ENCODE results near the gene ELMO1. TPM values are rescaled to one million over a fixed set of nuclear protein-coding genes. Genes with fewer than 3 reads are reported as not detected.

Gene ELMO1
- total RNA-seq, 1 donor from 2014 or later: 62.2 TPM

DNA sequence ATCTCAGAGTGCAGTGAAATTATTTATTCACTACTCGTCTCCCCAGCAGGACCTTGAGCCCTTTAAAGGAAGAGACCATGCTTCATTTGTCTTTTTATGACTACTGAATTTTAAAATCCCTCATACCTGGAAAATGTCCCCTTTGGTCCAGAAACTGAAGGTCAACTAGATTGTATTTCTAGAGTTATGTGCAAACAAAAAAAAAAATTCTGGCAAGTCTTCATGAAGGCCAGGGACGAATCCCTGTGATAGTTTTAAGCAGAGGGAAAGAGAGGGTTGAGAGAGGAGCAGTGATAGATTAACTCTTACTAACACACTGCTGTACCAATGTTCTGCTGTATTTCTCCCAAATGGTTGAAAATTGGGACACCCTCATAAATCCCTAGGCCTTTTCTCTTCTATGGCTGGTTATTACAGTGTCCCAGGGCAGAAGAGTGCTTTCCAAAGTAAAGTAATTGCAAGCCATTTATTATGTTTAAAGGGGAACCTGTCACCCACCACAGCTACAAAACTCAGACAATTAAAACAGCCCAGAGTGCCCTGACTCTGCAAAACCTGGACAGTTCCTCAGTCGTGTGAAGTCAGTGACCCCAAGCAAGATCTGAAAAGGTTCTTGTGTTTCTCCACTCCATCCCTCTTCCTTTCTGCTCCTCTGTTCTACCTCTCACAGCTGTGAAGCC, 541.6 kb downstream of the ELMO1 start:
- DNase-seq (ENCODE audit: extremely low read depth, low read depth, low spot score): no peak

DNA sequence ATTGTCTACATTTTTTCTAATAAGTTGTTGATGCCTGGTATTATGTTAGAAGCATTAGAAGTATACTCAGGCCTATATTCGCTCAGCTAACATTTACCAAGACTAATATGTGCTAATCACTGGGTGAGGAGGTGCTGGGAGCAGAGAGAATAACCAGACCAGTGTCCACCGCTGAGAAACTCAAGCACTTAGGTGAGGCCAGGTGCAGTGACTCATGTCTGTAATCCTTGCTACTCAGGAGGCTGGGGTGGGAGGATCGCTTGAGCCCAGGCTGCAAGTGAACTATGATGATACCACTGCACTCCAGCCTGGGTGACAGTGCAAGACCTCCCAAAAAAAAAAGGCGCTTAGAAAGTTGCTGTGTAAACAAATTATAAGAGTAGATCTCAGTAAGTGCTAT, 542.2 kb downstream of the ELMO1 start:
- no peak for DNase-seq (ENCODE audit: extremely low read depth, low read depth, low spot score)

DNA sequence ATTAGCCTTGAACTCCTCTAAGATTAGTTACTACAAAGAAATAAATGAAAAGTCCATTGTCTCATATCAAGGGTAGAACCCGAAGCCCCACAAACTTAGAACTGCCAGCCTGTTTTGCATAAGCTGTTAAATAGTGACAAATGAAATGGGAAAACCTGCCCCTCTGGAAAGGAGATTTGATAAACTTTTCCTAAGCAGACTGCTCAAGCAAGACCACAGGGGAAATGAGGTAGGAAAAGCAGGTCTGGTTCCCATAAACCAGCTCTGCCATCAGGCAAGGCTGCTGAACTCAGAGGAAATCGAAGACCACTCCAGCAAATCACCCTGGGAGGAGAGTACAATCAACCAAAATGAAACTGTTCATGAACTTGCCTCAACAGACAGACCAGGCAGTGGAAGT, 542.8 kb downstream of the ELMO1 start:
- no peak for DNase-seq (ENCODE audit: extremely low read depth, low read depth, low spot score)

DNA sequence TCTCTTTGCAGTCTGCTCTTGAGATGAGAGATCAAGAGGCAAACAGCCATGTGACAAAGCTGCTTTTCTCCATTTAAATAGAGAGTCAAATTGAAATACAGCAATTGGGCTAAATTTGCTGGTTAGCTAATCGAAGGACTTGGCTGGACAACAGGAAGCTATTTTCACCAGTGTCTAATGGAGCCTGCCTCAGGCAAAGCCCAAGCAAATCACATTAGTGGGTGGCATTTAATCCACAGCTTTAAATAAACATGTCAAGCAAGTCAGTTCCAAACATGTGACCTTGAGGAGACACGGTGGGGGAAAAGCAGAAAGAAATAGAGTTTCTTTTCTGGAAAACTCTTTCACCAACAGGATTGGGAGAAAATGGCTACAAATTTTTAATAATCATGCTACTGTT, 543.9 kb downstream of the ELMO1 start:
- DNase-seq (ENCODE audit: extremely low read depth, low read depth, low spot score): no peak

DNA sequence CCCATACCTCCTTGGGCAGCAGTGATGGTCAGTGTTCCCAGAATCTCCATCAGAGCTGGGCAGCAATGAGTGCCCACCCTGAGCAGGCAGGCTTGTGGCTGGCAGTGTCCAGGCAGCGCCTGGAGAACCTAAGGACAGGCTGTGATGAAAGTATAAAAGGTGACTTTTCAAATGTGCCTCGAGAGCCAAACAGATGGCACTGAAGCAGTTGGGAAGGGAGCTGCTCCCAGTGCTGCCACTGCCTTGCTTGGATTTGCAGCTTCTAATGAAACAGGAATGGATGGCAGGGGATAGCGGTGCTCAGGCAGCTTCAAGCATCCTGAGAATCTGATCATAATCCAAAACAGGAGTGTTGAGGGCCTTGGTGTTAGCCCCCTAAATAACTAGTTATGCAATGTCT, 544.6 kb downstream of the ELMO1 start:
- no peak for DNase-seq (ENCODE audit: extremely low read depth, low read depth, low spot score)

DNA sequence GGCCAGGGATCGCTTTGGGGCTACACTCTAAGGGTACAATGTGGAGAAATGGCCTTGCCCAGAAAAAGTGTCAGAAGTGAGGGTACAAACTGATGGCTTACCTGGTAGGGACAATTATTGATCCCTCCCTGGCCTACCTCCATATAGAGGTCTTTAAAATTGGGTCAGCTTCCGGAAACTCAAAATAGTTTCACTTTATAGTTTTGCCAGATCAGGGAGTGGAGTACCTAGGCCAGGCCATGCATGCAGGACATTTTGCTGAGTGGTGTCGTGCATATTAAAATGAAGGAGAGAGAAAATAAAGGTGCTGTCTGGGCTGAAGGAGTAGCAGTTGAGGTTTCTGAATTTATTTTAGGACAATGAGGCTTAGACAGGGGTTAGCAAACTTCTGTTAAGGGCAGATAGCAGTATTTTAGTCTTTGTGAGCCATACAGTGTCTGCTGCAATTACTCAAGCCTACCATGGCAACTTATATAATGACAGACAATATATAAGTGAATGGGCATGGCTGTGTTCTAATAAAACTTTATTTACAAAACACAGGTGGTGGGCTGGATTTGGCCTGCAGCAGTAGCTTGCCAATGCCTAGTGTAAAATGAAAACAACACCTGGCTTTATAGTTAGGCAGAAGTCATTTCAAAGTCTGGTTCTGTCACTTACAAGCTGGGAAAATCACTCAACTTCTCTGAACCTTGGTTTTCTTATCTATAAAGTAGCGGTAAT, 547.5 kb downstream of the ELMO1 start:
- DNase-seq (ENCODE audit: extremely low read depth, low read depth, low spot score): no peak

DNA sequence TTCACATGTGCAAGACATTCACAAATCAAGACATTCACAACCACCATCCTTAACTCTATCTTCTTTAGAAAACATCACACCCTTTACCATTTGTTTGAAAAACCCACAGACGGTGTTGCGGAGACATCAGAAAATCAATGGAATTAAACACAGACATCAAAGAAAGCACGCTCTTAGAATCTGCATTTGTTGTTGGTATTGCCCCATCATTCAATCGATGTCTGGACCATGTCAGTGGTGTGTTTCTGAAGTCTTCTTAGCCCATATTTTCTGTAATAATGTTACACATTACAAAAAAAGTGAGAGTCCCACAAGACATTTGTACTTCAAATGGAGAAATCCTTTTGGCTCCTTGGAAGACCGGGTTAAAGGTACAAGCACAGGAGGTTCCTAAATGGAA, 550.5 kb downstream of the ELMO1 start:
- DNase-seq (ENCODE audit: extremely low read depth, low read depth, low spot score): no peak

DNA sequence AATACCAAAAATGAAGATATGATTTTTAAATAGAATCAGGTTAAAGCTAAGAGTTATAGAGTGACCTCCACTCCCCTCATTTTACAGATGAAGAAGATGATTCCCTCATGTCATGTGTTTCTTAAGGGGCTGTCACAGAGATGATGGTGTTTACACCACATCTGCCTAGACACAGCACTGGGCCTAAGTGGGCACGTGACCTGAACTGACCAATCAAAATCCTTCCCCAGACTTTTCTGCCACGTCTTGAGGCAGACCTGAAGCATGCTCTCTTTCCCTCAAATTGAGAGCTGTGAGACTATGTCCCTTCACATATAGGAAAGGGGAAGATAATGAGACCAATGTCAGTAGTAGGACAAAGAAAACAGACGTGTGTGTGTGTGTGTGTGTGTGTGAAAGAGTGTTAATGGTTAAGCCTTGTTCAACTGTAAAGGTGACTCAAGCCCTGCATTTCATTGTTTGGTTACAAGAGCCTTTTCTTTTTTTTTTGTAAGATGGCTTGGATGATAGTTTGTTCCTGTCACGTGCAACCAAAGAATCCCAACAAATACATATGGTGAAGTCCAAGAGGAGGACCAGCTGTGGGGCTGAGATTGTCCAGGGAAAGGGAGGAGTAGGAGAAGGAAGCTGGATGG, 551.6 kb downstream of the ELMO1 start:
- no peak for DNase-seq (ENCODE audit: extremely low read depth, low read depth, low spot score)

DNA sequence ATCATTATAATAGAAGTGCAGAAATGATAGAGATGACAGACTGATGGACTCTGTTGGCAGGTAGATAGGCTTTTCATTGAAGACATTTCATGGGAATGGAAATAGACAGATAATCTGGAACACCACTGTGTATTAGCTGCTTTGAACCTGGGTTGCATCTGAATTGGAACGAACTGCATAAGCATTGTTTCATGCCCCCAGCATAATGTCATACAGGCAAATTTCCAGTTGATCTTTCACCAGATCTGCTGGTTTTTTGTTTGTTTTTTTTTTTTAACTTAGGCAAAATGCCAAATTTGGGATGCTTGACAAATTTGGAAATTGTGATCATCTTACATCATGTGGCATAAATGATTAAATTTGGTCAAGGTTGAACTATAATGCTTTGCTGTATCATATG, 552.2 kb downstream of the ELMO1 start:
- DNase-seq (ENCODE audit: extremely low read depth, low read depth, low spot score): no peak

DNA sequence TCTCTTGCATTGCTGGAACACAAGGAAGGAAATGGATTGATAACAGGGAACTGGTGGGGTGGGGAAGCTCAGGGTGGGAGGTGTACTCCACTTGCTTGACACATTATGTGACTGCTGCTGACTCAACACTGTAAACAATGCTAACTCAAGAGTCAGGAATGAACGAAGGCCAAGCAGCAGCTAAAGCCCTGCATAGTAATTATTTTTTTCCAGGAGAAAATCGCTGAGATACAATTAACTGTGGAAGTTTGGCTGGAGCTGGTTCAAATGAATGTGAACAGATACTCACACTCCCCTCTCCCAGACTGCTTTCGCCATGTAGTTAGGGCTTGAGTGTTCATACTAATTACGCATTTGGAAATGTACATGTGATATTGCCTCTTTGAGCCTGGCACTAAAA, 553.5 kb downstream of the ELMO1 start:
- no peak for DNase-seq (ENCODE audit: extremely low read depth, low read depth, low spot score)

DNA sequence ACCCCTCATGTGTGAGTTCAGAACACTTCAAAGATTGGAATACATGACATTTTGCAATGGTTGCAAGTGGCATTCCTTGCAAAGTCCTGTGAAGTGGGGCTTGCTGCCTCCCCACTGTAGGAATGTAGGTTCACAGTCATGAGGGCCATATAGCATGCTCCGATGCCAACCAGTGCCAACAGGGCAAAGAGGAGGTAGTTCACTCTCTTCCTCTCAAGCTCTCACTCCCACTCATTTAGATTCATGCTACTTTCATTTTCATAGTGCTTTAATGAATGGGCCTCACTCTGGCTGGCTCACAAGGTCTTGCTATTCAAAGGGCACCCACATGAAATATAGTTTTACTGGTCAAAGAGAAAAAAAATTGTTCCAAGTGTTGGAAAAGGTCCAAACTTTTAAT, 554.5 kb downstream of the ELMO1 start:
- DNase-seq (ENCODE audit: extremely low read depth, low read depth, low spot score): no peak

DNA sequence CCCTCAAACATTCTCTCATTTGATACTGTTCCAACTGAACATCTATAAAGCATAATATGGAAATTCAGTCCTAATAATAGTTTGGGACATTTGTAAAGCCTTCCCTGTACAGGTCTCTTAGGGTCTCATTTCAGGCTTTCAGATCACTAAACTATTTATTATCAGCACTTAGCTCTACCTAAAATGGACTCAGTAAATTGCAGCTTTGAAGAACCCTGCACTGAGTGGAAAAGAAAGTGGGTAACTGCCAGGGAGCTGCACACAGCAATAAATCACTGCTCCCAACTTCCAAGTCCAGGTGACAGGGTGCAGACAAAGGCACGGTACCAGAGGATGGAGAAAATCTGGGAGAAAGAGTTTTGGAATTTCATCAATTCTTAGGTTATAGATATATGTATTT, 559.5 kb downstream of the ELMO1 start:
- DNase-seq (ENCODE audit: extremely low read depth, low read depth, low spot score): no peak

DNA sequence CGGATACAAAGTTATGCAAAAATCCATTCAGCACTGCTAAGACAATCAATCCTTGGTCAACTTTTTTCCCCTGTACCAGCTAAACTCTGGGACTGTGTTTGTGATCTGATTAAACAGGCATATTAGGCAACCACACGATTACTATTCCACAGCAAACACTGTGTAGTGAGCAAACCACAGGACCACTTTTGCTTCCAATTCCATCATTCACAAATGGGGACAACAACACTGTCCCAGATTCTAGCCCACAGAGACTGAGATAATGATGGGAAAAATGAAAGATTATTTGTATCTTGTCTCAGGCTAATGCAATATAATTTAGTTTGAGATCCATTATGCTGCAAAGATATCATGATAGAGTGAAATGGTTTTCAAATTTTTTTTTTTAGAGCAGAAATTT, 560.7 kb downstream of the ELMO1 start:
- no peak for DNase-seq (ENCODE audit: extremely low read depth, low read depth, low spot score)

DNA sequence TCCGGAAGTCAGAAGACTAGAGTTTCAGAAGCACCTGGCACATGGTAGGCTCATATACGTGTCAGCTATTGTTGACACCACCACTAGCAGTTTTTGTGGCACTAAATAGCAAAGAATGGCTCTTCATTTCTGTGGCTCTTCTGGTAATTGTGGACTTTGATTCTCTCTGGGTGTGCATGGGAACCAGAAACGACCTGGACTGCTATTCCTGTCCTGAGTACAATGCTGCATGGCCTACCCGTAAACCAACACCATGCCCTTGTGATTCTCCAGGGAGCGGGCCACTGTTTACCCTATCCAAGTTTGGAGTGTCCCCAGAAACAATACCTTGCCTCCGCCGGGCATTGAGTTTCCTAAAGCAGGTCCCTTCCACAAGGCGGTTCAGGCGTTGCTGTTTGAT, 561.4 kb downstream of the ELMO1 start:
- no peak for DNase-seq (ENCODE audit: extremely low read depth, low read depth, low spot score)

DNA sequence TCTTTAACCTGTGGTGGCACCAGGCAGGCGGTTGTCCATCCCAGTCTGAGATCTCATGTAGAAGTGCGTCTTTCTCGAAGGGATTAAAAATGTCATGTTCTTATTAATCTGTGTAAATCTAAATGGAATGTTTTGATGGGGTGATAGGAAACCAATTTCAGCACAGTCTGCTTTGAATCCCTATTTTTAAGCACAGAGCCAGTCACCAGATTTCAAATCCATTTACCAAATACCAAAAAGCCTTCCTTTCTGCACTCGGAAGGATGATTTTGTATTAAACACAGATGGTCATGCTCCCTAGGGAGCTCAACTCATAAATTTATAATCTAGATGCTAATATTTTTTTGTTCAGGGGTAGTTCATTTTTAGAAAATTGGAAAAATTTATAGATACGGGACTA, 563.8 kb downstream of the ELMO1 start:
- no peak for DNase-seq (ENCODE audit: extremely low read depth, low read depth, low spot score)

DNA sequence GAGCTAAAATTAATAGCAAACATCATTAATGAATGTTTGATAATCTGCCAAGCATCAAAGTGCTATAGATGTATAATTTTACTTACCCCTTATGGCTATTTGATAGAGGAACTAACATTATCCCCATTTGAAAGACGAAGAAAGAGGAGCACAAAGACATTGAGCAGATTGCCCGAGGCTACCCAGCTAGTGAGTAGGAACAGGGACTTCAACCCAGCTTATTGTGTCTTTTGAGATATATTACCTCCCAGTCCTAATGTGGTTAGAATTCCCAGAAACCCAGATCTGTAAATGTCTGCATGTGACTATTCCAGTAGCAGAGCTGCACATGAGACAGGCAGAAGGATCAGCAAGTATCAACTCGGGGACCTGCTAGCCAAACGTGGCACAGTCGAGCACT, 564.3 kb downstream of the ELMO1 start:
- no peak for DNase-seq (ENCODE audit: extremely low read depth, low read depth, low spot score)

DNA sequence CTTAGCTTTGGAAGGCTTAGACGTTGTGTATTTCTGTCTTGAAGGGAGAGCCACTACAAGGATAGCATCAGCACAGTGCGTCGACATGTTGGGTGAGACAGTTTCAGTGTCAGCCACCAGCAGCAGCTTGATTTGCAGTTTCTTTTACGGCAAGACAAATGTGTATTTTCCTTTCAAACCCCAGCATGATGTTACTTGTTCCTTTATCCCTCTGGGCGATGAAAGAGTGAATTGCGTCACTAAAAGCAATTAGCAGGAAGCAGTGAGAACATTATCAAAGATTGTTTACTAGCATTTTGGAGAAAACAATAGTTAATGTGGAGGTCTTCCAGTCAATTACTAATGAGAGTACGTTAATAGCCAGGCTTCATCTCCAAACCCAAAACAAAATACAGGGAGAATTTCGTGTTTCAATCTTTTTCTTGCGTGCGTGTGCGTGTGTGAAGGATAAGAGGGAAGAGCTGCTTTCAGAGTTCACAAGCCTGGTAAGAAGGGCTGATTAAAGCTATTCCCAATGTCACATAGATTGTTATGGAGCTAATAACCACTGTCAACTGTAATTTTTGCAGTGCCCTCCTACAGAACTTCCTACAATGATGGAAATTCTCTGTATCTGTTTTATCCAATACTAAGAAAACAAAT, 567.3 kb downstream of the ELMO1 start:
- DNase-seq (ENCODE audit: extremely low read depth, low read depth, low spot score): no peak

DNA sequence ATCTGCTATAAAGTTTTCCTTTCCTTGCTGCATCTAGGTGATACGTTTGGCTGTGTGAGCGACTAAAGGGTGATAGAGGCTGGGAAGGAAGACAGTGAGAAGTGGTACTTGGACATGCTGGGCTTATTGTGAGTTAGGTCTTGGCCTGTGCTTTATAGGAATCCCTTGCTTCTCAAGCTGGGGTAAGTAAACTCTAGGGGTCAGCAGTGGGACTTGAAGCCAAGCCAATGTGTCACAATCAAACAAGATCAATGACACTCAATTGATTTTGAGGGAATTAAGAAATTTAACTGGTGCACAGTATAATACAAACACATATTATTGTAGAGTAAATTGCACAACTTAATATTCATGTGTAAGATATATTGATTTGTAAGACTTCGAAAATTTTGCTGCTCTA, 568.6 kb downstream of the ELMO1 start:
- no peak for DNase-seq (ENCODE audit: extremely low read depth, low read depth, low spot score)

DNA sequence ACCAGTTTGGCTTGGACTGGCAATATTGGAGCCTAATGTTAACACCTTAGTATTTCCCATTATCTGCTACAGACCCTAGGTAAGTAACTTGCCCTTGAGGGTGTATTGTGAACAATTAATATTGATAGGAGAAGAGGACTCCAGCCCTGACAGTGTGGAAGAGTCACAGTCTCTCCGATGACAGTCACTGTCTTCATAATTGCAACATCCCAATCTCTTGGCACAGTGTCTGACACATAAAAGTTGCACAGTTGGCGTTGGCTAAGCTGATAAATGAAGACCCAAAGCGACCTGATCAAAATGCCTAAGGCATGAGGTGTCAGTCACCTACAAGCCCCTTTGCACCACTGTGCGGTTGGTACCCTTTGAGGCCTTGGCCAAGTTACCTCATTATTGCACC, 569.6 kb downstream of the ELMO1 start:
- DNase-seq (ENCODE audit: extremely low read depth, low read depth, low spot score): no peak

DNA sequence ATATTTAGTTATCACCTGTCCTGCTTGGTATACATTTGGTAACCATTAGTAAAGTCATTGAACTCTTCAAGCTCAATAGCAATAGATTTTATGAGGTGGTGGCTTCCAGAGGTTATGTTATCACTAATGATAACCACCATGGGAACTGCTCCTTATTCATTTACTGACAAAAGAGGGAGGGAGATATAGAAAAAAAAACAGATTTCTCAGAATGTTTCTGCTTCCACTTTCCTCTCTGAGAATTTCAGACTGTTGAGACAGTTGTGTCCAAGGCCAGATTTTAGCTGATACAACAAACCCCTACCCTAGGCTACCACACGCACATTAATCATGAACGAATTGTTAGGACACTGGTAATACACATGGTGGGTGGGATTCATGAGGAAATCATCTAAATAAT, 570.4 kb downstream of the ELMO1 start:
- DNase-seq (ENCODE audit: extremely low read depth, low read depth, low spot score): no peak

DNA sequence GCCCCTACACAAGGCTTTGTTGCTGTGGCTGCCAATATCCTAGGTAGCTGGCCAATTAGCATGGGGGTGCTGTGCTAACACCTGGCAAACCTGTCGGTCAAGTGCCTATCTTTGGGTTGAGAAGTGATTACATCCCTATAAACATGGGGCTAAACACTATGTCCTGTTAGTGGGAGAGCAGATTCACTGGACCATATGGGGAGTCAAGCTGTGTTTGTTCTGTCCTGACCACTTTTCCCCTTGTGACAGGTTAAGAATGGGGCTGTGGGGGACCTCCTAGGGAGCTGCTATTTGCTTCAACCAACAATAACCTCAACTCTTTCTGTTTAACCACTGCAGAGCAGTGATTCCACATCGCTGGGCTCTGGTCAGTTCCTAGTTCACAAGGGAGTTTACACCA, 572.9 kb downstream of the ELMO1 start:
- DNase-seq (ENCODE audit: extremely low read depth, low read depth, low spot score): no peak

DNA sequence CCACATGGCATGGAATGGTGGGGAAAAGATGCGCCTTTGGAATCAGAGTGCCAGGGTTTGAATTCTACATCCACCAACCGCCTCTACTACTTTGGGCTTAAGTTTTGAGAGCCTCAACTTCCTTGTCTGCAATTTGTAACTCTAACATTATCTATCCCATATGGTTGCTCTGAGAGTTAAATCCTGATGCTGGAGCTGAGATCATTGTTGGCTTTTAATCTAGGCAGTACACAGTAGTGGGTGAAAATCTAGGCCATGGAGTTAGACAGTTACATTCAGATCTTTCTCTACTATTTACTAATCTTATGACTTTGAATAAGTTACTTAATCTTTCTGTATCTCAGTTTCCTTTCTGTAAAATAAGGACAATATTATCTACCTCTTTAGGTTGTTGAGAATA, 574.6 kb downstream of the ELMO1 start:
- no peak for DNase-seq (ENCODE audit: extremely low read depth, low read depth, low spot score)

Measured in glomerular endothelial cell (primary cell).